ENCODE data around the gene COASY.
"Not testable (repeated sequence)": the region's sequence is repeated elsewhere in the genome, so short reads cannot be mapped to it uniquely, and the experiment has no call there.

COASY gene

DNA sequence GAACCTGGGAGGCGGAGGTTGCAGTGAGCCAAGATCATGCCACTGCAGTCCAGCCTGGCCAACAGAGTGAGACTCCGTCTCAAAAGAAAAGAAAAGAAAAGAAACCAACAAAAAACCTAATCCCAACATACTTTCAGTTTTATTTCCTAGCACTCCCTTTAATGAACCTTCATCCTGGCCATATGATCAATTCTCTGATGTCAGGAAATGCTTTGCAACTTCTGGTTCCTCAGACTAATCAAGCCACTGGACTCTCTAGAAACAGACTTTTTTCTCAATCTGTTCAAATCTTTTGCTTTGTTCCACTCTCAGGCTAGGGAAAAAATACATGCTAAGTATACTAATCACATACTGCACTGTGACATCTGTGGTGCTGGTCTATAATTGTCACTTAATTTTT lies 28.9 kb downstream of the COASY start:
- Histone ChIP-seq H3K9ac (ENCODE audit: low read length) (no peak overlapping the region), H3K9me3 (ENCODE audit: control insufficient read depth, low read length) (no peaks in the 10 kb centered on the region), H3K4me3 (ENCODE audit: low read length) (no peak overlapping the region), H3K36me3 (ENCODE audit: control insufficient read depth, insufficient read depth, low read length) (peaks cover 4% of the 10 kb centered on the region), H3K4me1 (ENCODE audit: control insufficient read depth, insufficient read depth, low read length) (peaks cover 20% of the 10 kb centered on the region), H3K27me3 (ENCODE audit: control insufficient read depth, insufficient read depth, low read length) (no peaks in the 10 kb centered on the region)

- Histone ChIP-seq H3K4me1 (ENCODE audit: control insufficient read depth, insufficient read depth, low read length) (peaks cover 17% of the 10 kb centered on the region), H3K9ac (ENCODE audit: low read length) (no peak overlapping the region), H3K27me3 (ENCODE audit: control insufficient read depth, insufficient read depth, low read length) (no peaks in the 10 kb centered on the region), H3K4me3 (ENCODE audit: low read length) (no peak overlapping the region), H3K36me3 (ENCODE audit: control insufficient read depth, insufficient read depth, low read length) (peaks cover 4% of the 10 kb centered on the region), H3K9me3 (ENCODE audit: control insufficient read depth, low read length) (no peaks in the 10 kb centered on the region)
Observed at GRCh38 chr17:42591411-42591810, 29.5 kb downstream of the COASY start.

GRCh38 chr17:42596386-42596785 lies 34.4 kb downstream of the COASY start:
- Histone ChIP-seq H3K9me3 (ENCODE audit: control insufficient read depth, low read length) (no peaks in the 10 kb centered on the region), H3K4me1 (ENCODE audit: control insufficient read depth, insufficient read depth, low read length) (no peaks in the 10 kb centered on the region)

GRCh38 chr17:42598905-42599304 lies 37.0 kb downstream of the COASY start:
- no peaks in the 10 kb centered on the region for H3K4me1 ChIP-seq (ENCODE audit: control insufficient read depth, insufficient read depth, low read length)
- H3K36me3 ChIP-seq (ENCODE audit: control insufficient read depth, insufficient read depth, low read length): no peaks in the 10 kb centered on the region
- peak overlapping the region; percentile 15 for H3K9ac ChIP-seq (ENCODE audit: low read length)
- H3K9me3 ChIP-seq (ENCODE audit: control insufficient read depth, low read length): no peaks in the 10 kb centered on the region
- H3K4me3 ChIP-seq (ENCODE audit: low read length): no peak overlapping the region
- H3K27me3 ChIP-seq (ENCODE audit: control insufficient read depth, insufficient read depth, low read length): no peaks in the 10 kb centered on the region

More at GRCh38 chr17:42596386-42596785, 34.4 kb downstream of the COASY start:
- Histone ChIP-seq H3K36me3 (ENCODE audit: control insufficient read depth, insufficient read depth, low read length) (no peaks in the 10 kb centered on the region), H3K27me3 (ENCODE audit: control insufficient read depth, insufficient read depth, low read length) (no peaks in the 10 kb centered on the region), H3K4me3 (ENCODE audit: low read length) (no peak overlapping the region), H3K9ac (ENCODE audit: low read length) (no peak overlapping the region)

GRCh38 chr17:42603318-42603717 lies 41.4 kb downstream of the COASY start:
- no peaks in the 10 kb centered on the region for H3K4me1 ChIP-seq (ENCODE audit: control insufficient read depth, insufficient read depth, low read length)
- no peak overlapping the region for H3K4me3 ChIP-seq (ENCODE audit: low read length)
- H3K36me3 ChIP-seq (ENCODE audit: control insufficient read depth, insufficient read depth, low read length): no peaks in the 10 kb centered on the region

GRCh38 chr17:42607769-42608168 lies 45.8 kb downstream of the COASY start:
- Histone ChIP-seq H3K4me3 (ENCODE audit: low read length) (no peak overlapping the region), H3K36me3 (ENCODE audit: control insufficient read depth, insufficient read depth, low read length) (no peaks in the 10 kb centered on the region), H3K9ac (ENCODE audit: low read length) (peak overlapping the region; percentile 94), H3K4me1 (ENCODE audit: control insufficient read depth, insufficient read depth, low read length) (peaks cover 5% of the 10 kb centered on the region), H3K27me3 (ENCODE audit: control insufficient read depth, insufficient read depth, low read length) (no peaks in the 10 kb centered on the region), H3K9me3 (ENCODE audit: control insufficient read depth, low read length) (no peaks in the 10 kb centered on the region)

More at GRCh38 chr17:42603318-42603717, 41.4 kb downstream of the COASY start:
- Histone ChIP-seq H3K9me3 (ENCODE audit: control insufficient read depth, low read length) (no peaks in the 10 kb centered on the region), H3K27me3 (ENCODE audit: control insufficient read depth, insufficient read depth, low read length) (no peaks in the 10 kb centered on the region), H3K9ac (ENCODE audit: low read length) (no peak overlapping the region)

GRCh38 chr17:42608305-42609181 lies 46.6 kb downstream of the COASY start:
- Histone ChIP-seq H3K27me3 (ENCODE audit: control insufficient read depth, insufficient read depth, low read length) (no peaks in the 10 kb centered on the region), H3K4me1 (ENCODE audit: control insufficient read depth, insufficient read depth, low read length) (peaks cover 5% of the 10 kb centered on the region), H3K36me3 (ENCODE audit: control insufficient read depth, insufficient read depth, low read length) (no peaks in the 10 kb centered on the region), H3K4me3 (ENCODE audit: low read length) (peak overlapping the region; percentile 88), H3K9me3 (ENCODE audit: control insufficient read depth, low read length) (no peaks in the 10 kb centered on the region), H3K9ac (ENCODE audit: low read length) (peak overlapping the region; percentile 94)

DNA sequence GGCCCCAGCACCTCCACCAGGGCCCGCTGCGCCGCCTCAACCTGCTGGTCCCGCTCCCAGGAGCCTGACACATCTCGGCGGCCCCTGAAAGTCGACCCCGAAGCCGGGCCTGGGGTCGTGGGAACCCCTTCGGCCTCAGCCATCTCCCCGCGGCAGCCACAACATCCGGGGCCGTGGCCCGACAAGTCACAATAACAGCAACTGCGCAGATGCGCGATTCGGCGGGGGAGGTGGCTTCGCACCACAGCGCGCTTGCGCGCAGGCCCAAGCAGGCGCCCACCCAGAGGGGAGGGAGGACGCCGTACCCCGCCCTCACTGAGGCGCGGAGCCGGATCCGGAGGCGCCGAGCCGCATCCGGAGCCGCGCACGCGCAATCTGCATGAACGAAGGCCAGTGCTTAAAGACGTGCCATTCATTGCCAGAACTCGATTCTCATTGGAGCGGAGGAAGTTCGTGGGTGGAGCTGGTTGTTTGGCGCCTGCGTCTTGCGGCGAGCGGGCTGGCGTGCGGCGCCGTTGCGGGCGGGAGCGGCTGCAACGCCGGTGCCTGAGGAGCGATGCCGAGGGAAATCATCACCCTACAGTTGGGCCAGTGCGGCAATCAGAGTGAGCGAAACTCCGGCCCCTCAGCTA lies 47.4 kb downstream of the COASY start, which contains the start of the genes RETREG3 and TUBG1:
RETREG3 (minus strand) TSS at position 193 of the 632 bp plus-strand sequence; CDS start at position 143, 50 bp downstream.
TUBG1 (plus strand) TSS at position 502 of the 632 bp plus-strand sequence; CDS start at position 557, 55 bp downstream.
- H3K9me3 ChIP-seq (ENCODE audit: control insufficient read depth, low read length): no peaks in the 10 kb centered on the region
- peak within 1 kb of the TSS; percentile 94 for H3K9ac ChIP-seq (ENCODE audit: low read length)
- H3K4me3 ChIP-seq (ENCODE audit: low read length): peak within 1 kb of the TSS; percentile 88
- H3K27me3 ChIP-seq (ENCODE audit: control insufficient read depth, insufficient read depth, low read length): no peaks in the 10 kb centered on the region
- no peaks in the 10 kb centered on the region for H3K36me3 ChIP-seq (ENCODE audit: control insufficient read depth, insufficient read depth, low read length)
- peaks cover 5% of the 10 kb centered on the region for H3K4me1 ChIP-seq (ENCODE audit: control insufficient read depth, insufficient read depth, low read length)

DNA sequence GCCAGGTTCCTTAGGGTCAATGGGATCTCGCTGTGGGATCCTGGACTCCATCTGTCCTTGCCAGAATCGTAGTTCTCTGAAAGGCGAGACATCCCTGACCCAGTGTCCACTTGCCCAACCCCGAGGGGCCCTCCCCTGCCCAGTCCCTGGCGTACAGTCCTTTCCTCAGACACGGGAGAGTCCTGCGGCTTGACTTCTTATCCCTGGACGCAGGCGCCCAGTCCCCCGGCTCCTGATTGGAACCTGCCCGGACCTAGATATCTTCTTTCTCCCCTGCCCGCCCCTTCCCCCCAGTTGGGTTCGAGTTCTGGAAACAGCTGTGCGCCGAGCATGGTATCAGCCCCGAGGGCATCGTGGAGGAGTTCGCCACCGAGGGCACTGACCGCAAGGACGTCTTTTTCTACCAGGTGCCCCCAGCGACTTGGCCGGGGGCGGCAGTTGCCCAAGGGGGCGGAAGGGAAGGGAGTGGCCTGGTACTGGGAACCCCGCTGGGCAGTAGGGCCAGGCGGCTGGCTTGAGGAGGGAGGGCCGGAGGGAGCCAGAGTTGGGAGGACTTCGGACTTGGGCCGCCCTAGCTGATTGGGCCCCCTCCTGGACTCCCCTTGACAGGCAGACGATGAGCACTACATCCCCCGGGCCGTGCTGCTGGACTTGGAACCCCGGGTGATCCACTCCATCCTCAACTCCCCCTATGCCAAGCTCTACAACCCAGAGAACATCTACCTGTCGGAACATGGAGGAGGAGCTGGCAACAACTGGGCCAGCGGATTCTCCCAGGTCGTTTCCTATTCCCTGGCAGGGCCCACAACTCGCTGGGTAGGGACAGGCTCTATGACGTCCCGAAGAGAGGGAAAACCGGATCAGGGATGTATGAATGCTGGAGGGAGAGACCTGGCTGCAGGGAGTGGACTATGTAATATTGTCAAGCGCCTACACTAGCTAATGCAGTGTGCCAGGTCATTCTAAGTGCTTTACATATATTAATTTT lies 48.2 kb downstream of the COASY start:
- H3K4me1 ChIP-seq (ENCODE audit: control insufficient read depth, insufficient read depth, low read length); H3K27me3 ChIP-seq (ENCODE audit: control insufficient read depth, insufficient read depth, low read length): not testable (repeated sequence)
- H3K9ac ChIP-seq (ENCODE audit: low read length): peak overlapping the region; percentile 64

DNA sequence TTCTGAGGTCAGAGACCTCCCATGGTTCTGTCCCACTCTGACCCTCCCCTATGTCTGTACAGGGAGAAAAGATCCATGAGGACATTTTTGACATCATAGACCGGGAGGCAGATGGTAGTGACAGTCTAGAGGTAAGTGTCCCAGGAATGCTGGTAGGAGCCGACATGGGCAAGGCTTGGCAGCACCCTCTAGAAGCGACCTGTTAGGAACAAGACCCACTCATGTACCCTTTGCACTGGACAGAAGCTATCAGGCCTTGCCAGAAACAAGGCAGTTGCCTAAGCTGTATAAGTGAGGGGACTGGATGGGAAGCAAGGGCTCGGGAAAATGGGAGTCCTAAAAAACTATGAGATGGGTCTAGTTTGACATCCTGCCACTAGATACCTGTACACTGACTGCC lies 50.1 kb downstream of the COASY start:
- Histone ChIP-seq H3K4me1 (ENCODE audit: control insufficient read depth, insufficient read depth, low read length) (peaks cover 5% of the 10 kb centered on the region), H3K27me3 (ENCODE audit: control insufficient read depth, insufficient read depth, low read length) (no peaks in the 10 kb centered on the region), H3K9me3 (ENCODE audit: control insufficient read depth, low read length) (no peaks in the 10 kb centered on the region), H3K4me3 (ENCODE audit: low read length) (no peak overlapping the region), H3K9ac (ENCODE audit: low read length) (no peak overlapping the region), H3K36me3 (ENCODE audit: control insufficient read depth, insufficient read depth, low read length) (peaks cover 9% of the 10 kb centered on the region)

More for the DNA sequence above, 48.2 kb downstream of the COASY start:
- H3K9me3 ChIP-seq (ENCODE audit: control insufficient read depth, low read length); H3K36me3 ChIP-seq (ENCODE audit: control insufficient read depth, insufficient read depth, low read length): not testable (repeated sequence)
- peak overlapping the region; percentile 23 for H3K4me3 ChIP-seq (ENCODE audit: low read length)

DNA sequence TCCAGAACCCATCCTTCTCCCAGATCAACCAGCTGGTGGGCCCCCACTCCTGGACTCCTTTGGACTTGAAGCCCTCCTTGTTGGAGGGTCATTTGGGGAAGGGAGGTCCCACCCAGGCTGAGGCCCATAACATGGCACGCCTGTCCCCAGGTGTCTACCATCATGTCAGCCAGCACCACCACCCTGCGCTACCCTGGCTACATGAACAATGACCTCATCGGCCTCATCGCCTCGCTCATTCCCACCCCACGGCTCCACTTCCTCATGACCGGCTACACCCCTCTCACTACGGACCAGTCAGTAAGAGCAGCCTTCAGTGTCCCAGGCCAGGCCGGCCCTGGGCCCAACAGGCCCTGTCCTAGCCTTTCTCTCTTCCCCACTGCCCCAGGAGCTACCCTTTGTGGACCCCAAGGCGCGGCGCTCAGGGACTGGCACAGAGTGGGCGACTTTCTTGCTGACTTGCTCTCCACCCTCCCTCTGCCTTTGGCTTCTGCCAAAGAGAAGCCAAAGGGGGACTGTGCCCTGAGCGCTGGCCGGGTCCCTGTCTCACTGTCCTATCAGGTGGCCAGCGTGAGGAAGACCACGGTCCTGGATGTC lies 51.8 kb downstream of the COASY start:
- no peaks in the 10 kb centered on the region for H3K27me3 ChIP-seq (ENCODE audit: control insufficient read depth, insufficient read depth, low read length)
- no peak overlapping the region for H3K4me3 ChIP-seq (ENCODE audit: low read length)
- H3K4me1 ChIP-seq (ENCODE audit: control insufficient read depth, insufficient read depth, low read length): peaks cover 14% of the 10 kb centered on the region
- no peak overlapping the region for H3K9ac ChIP-seq (ENCODE audit: low read length)
- peaks cover 9% of the 10 kb centered on the region for H3K36me3 ChIP-seq (ENCODE audit: control insufficient read depth, insufficient read depth, low read length)
- no peaks in the 10 kb centered on the region for H3K9me3 ChIP-seq (ENCODE audit: control insufficient read depth, low read length)

Data from mucosa of stomach (tissue), 1 donor.